HK-2 (cell line): ENCODE results near the gene OR6A2.
"Not testable (repeated sequence)": the region's sequence is repeated elsewhere in the genome, so short reads cannot be mapped to it uniquely, and the experiment has no call there.

Experiments used
- DNase-seq: peaks from one replicate; pipeline ENCODE4 v3.0.0-alpha.2; 2018; ENCODE audit not compliant: unreplicated experiment

The OR6A2 gene

DNA sequence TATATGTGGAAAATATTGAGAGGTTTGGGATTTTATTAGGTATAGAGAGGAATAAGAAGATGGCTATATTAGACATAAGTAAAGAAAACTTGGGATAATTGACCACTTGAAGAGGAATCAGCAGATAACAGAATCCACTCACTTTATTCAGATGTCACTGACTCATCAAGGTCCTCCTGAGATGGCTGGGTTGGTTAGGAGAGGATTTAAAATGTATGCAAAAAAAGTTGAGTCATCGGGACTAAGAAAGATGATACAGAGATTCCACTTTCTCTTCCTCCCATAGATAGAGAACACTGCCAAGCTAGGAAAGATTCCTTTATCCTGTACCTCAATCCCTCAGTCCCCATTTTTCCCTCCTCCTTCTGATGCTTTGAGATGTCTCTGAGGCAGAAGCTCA, at the start of gene OR6A2:
OR6A2 (minus strand) TSS at position 288 of the 400 bp plus-strand sequence. CDS start 3,981 bp downstream, outside the sequence.
- DNase-seq, result no peak

- DNase-seq, result no peak
Measured at GRCh38 chr11:6845383-6845782, 45.9 kb upstream of the OR6A2 start, which contains the start of gene OR10A5. TSS of gene OR10A5 (plus strand) at chr11:6845683. CDS start at chr11:6845683, 0 bp downstream.

DNA sequence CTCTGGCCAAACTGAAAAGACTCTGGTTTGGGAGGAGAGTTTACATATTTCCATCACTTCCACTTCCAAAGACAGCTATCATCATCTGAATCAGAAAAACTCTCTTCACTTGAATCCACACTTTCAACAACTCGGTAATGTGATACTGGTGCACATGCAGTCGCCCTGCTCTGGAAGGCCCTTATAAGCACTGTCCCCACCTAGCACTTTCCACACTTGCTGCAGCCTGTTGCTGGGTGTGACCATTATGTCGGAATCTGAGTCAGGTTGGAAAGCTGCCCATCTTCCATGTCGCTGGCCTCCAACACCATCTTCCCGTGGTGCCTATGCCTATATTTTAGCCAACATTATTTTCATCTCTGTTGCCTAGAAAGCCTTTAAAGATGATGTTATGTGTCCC, 44.9 kb upstream of the OR6A2 start:
- no peak for DNase-seq

DNA sequence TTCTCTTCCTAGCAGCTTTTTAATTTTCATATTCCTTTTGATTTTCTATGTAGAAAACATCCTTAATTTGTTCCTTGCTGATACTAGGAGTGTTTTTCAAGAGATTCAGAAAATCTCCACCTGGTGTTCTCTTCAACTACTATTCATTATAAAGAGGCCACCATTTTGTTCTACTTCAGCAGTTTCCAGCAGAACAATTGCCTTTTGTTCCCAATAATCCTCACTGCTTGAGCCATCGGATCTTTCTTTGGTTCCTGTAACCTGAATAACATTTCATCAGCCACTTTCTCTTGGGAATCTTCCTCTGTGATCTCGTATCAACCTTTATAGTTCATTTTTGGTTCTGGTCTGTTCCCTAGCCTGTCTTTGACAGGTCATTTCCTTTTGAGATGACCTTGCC, 44.2 kb upstream of the OR6A2 start:
- DNase-seq, result no peak

DNA sequence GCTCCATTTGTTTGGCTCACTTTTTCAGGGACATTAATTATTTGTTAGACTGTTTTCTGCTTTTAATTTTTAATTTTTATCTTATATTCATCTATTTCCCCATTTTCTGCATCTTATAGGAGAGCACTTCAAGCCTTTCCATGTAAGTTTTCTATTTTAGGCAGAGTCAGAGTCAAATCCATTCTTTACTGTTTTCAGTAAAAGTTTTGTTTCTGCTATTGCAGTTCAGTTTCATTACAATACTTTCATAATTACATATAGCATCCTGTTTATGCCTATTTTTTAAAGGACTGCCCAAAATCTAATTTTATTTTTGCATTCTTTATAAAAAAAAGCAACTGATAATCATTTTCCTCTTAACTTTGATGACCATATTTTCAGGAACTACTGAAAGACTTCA, 42.2 kb upstream of the OR6A2 start:
- no peak for DNase-seq

GRCh38 chr11:6834021-6834420, 34.5 kb upstream of the OR6A2 start:
- no peak for DNase-seq

DNA sequence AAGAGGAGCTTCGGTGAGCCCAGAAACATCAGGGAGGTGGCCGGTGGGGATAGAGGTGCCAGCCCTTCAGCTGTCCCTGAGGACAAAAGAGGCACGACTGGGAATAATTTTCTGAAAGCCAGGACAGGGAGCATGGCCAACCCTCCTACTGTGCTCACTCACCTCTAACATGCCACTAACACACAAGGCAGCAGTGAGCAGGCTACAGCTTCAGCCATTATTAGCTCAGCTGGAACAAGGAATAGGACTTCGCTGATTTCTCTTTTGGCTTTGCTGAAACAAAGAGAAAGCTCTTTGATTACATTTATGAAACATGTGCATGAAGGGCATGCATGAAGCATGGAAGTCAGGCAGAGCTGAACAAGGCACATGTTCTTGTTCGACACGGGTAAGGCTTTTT, 33.9 kb upstream of the OR6A2 start:
- no peak for DNase-seq

GRCh38 chr11:6828103-6828502, 28.6 kb upstream of the OR6A2 start:
- no peak for DNase-seq

DNA sequence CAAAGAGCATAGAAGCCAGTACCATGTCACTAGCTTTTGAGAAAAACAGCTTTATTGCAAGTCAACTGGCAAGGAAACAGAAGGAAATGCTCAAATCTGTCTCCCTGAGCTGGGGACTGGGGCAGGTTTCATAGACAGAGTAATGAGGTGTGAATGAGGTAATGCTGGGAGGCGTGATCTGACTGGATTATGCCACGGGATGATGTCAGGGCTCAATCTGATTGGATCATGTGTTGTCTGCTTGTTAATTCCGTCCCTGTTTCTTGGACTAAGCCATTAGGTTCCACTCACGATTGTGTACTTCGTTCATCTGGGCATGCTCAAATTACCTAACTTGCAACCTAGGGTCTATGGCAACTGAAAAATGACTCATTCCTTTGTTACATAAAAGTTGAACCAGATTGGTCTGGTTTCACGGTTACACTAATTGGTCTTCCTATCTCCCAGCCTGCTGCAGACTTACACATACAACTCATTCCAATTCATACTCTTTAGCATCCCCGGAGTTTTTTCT, 25.8 kb upstream of the OR6A2 start:
- DNase-seq, result no peak

GRCh38 chr11:6824136-6824823, 24.8 kb upstream of the OR6A2 start:
- DNase-seq, result no peak

DNA sequence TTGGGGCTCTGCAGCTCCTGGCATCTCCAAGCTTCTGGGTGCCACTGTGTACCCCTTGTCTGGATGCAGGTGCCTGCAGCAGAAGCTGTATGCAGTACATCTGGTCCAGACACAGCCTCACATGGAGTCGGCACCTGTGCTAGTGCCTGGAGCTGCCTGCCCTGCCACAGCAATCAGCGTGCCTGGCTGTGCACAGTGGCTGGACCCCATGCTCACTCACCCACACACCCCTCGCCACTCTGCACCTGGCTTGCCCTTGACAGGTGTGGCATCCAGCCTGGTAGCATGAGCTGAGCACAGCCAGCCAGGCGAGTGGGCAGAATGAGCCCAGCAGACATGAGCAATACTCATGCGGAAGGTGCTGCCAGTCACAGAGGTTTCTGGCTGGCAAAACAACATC, 19.5 kb upstream of the OR6A2 start:
- DNase-seq, result no peak

GRCh38 chr11:6817694-6818093, 18.2 kb upstream of the OR6A2 start:
- no peak for DNase-seq

DNA sequence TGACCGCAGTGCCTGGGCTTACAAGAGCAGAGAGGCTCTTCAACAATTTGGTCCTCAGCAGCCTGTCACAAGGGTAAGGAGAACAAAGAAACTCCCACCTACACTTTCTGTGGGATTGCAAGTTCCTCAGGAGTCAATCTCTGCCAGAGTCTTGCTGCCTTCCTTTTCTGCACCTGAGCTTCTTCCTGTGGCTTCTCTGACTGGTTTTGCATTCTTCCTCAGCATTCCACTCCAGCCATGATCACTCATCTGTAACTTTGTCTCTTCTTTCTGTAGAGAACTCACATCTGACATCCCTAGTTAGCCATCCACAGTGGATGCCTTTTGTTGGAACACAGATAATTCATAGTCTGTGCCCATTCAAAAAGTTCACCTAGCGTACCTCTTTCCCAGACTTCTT, 14.2 kb upstream of the OR6A2 start:
- peak; percentile 2 for DNase-seq

- peak; percentile 8 for DNase-seq
Measured at GRCh38 chr11:6812390-6813005, 13.0 kb upstream of the OR6A2 start.

DNA sequence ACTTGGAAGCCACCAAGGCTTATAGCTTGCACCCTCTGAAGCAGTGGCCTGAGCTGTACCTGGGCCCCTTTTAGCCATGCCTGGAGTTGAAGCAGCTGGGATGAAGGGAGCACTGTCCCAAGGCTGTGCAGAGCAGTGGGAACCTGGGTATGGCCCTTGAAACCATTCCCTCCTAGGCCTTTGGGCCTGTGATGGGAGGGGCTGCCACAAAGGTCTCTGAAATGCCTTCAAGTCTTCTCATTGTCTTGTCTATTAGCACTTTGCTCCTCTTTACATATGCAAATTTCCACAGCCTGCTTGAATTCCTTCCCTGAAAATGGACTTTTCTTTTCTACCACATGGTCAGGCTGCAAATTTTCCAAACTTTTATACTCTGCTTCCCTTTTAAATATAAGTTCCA, 1.6 kb upstream of the OR6A2 start:
- not testable (repeated sequence) for DNase-seq

GRCh38 chr11:6794639-6795038, 4.8 kb downstream of the OR6A2 start:
- no peak for DNase-seq

DNA sequence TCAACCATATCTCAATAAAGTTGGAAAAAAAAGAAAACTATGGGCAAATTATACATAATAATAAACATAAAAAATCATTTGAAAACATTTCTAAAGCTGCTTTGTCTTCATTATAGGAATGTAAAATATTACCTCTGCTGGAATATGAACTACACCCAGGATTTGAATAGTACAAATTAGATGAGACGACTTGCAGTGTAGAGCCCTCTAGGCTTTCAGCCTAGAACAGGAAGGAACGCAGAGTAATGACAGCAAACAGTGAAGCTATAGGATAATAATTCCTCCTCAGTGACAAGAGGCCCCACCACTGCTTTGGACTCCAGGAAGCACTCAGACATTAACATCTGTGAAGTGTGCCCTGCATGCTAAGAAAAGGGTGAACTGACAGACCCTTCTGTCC, 8.9 kb downstream of the OR6A2 start:
- no peak for DNase-seq

DNA sequence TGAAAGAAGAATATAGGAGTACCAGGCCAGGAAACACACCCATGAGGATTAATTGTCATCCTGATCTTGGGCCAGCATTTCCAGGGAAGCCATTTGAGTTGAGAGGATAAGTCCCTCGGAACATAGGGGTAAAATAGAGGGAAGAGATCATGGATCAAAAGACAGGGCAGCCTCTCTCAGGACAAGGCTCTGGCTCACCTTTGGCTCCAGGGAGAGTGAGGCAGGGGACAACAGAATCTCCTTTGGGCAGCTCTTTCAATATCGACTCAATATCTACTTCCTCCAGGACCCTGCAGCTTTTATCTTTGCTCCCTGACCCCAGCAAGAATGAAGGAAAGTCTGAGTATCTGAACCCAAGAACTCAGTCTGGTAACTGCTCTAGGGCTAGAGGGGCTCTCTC, 16.8 kb downstream of the OR6A2 start, which contains the start of gene OR2AG1:
OR2AG1 (plus strand) TSS at position 301 of the 400 bp plus-strand sequence. CDS start 2,018 bp downstream, outside the sequence.
- DNase-seq, result no peak

GRCh38 chr11:6780829-6781228, 18.7 kb downstream of the OR6A2 start:
- no peak for DNase-seq

DNA sequence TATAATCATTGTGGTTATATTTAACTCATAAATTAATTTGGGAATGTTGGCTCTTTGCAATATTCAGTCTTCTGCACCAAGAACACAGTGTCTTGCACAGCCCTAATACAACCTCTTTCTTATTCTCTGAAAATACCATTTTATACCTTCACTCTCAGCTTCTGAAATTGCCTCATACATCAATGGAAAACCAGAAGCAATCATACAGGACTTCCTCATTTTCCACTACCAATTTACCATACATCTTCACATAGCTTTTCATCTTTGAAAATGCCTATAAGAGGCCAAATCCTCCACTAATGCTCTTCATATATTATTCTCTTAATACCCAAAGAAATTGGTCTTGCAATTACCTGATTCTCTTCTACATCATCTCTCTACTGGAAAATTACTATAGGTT, 21.0 kb downstream of the OR6A2 start:
- no peak for DNase-seq

GRCh38 chr11:6771926-6772893, 27.3 kb downstream of the OR6A2 start, which contains the start of gene OR2AG2:
TSS of gene OR2AG2 (minus strand) at chr11:6771976. CDS start at chr11:6768957, 3,019 bp downstream.
- no peak for DNase-seq
